HG03521 (cell line): ENCODE measurements around the gene EXOC6.
"Not testable (repeated sequence)": the region's sequence is repeated elsewhere in the genome, so short reads cannot be mapped to it uniquely, and the experiment has no call there.

Experiments
- ATAC-seq: cut with Tn5 transposase; IDR thresholded peaks from one replicate; pipeline ENCODE4 v1.9.1; 2021; ENCODE audit warnings: mild to moderate bottlenecking, moderate library complexity; ENCODE audit not compliant: unreplicated experiment

The EXOC6 gene

DNA sequence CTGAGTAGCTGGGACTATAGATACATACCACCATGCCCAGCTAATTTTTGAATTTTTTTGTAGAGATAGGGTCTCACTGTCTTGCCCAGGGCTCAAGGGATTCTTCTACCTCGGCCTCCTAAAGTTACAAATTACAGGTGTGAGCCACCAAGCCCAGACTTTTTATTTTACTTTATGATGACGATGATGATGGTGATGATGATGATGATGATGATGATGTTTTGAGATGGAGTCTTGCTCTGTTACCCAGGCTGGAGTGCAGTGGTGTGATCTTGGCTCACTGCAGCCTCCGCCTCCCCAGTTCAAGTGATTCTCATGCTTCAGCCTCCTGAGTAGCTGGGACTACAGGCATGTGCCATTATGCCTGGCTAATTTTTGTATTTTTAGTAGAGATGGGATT lies 252.8 kb downstream of the EXOC6 start:
- ATAC-seq, result not testable (repeated sequence)

DNA sequence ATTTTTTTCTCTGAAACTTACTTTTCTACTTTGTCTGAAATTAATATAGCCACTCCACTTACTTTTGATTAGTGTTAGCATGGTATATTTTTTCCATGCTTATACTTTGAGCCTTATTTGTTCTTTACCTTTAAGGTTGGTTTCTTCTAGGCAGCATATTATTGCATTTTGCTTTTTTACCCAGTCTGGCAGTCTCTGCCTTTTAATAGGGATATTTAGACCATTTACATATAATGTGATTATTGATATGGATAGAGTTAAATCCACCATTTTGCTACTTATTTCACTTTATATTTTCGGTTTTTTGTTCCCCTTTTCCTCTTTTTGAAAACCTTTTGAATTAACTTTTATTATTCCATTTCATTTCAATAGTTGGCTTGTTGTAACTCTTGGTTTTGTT lies 255.6 kb downstream of the EXOC6 start:
- ATAC-seq, result no peak

- no peak for ATAC-seq
Measured at GRCh38 chr10:93106631-93107072, 258.3 kb downstream of the EXOC6 start.
